Thymus (tissue), 2 donors: ENCODE results near the gene MRM2. TPM values are rescaled to one million over a fixed set of nuclear protein-coding genes. Genes with fewer than 3 reads are reported as not detected.

Experiments
- polyA plus RNA-seq: library from polyadenylated mRNA; stranded (reverse); fragments of 200-250 nt; gene quantifications from one replicate; pipeline ENCODE4 v1.2.3, GENCODE V29; 2013
- total RNA-seq: library from RNA; stranded (reverse); fragments of 120-200 nt; gene quantifications from one replicate; pipeline ENCODE4 v1.2.4, GENCODE V29; 2013
- donor health status: healthy.

The MRM2 gene
- total and polyA plus RNA-seq, 2 donors, result 24.6 to 28.2 TPM

Other genes with a start within 250 kb of the MRM2 start
- 103 TPM for gene MAD1L1, start 9.3 kb downstream of the MRM2 start, total RNA-seq
- 93.3 TPM for gene MAD1L1, start 9.3 kb downstream of the MRM2 start, polyA plus RNA-seq
- 105 TPM for gene NUDT1, start within 50 bp of the MRM2 start, total RNA-seq
- gene NUDT1, start within 50 bp of the MRM2 start, polyA plus RNA-seq, result 37.5 TPM
- gene SNX8, start 72.2 kb upstream of the MRM2 start, total RNA-seq, result 10.4 TPM
- 25.9 TPM for gene SNX8, start 72.2 kb upstream of the MRM2 start, polyA plus RNA-seq
- 115 TPM for gene EIF3B, start 112.6 kb upstream of the MRM2 start, total RNA-seq
- 86.0 TPM for gene EIF3B, start 112.6 kb upstream of the MRM2 start, polyA plus RNA-seq
- 5.8 TPM for gene CHST12, start 161.4 kb upstream of the MRM2 start, total RNA-seq
- 8.9 TPM for gene CHST12, start 161.4 kb upstream of the MRM2 start, polyA plus RNA-seq
- not detected for gene GRIFIN, start 234.2 kb upstream of the MRM2 start, total RNA-seq
- not detected for gene GRIFIN, start 234.2 kb upstream of the MRM2 start, polyA plus RNA-seq